HG03457 (cell line): ENCODE measurements around the gene PTPRD.
"Not testable (repeated sequence)": the region's sequence is repeated elsewhere in the genome, so short reads cannot be mapped to it uniquely, and the experiment has no call there.

Source experiments
- ATAC-seq: cut with Tn5 transposase; IDR thresholded peaks from one replicate; pipeline ENCODE4 v1.9.1; 2021; ENCODE audit warnings: moderate number of reproducible peaks; ENCODE audit not compliant: unreplicated experiment

PTPRD gene

DNA sequence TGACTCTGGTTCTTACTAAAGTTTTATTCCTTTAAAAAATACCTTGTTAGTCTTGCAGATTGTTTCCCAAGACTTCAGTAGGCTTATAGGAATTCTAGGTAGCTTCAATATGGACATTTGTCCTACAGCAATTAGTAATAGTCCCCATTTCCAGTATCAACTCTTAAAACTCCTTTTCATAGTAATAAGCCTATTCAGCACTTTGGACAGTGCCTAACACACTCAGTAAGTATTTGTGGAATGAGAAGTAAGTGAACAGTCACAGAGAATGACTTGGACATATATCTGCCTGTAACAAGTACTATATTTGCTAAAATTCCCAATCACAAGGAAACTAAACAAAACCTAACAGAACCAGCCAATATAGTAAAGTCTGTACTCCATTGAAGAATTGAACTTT, 1521.4 kb downstream of the PTPRD start:
- no peak for ATAC-seq

DNA sequence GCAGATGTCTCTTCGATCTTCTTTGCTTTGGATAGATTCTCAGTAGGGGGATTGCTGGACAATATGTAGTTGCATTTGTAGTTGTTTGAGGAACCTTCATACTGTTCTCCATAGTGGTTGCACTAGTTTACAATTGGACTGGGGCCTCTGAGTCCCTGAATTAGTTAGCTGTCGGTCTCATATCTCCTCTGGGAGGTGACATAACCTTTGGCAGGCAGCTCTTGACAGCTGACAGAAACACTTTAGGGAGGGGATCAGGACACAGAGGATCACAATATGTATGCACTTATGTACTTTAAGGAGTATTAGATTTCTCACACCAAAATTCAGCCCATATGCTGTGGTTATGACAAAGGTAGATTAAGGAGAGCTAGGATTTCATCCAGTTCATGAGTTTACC, 1533.3 kb downstream of the PTPRD start:
- no peak for ATAC-seq

DNA sequence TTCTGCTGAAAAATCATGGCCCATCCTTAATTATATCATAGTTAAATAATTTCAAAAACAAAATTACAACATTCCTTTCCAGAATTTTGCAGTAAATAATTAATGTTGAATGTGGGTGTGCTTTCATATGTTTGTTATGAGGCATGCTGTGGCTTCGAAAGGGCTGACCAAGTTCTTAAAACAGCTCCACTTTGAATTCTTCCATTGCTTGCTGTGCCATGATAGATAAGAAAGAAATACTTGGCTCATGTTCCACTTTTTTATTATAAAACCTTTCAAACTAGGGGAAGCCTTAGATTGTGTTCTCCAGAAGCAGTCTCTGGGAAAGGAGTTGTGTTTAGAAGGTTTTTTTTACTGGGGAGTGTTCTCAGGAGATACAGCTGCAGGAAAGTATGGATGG, 1534.5 kb downstream of the PTPRD start:
- ATAC-seq = no peak

DNA sequence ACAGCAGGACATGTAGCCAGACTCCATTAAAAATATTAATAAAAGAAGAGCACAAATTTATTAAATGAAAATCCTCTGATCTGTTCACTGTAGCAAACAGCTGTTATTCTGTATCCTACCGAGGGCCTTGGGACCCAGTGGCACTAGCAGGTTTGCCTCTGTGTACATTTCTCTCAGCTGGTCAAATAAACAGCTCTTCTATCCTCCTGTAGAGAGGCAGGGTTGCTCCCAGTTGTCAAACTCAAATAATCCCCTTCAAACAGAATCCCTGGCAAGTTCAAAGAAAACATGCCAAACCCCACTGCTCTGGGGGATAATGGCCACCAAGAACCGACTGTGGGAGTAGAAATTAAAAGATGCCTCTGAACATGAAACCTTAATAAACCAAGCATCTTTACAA, 1551.2 kb downstream of the PTPRD start:
- ATAC-seq = no peak

DNA sequence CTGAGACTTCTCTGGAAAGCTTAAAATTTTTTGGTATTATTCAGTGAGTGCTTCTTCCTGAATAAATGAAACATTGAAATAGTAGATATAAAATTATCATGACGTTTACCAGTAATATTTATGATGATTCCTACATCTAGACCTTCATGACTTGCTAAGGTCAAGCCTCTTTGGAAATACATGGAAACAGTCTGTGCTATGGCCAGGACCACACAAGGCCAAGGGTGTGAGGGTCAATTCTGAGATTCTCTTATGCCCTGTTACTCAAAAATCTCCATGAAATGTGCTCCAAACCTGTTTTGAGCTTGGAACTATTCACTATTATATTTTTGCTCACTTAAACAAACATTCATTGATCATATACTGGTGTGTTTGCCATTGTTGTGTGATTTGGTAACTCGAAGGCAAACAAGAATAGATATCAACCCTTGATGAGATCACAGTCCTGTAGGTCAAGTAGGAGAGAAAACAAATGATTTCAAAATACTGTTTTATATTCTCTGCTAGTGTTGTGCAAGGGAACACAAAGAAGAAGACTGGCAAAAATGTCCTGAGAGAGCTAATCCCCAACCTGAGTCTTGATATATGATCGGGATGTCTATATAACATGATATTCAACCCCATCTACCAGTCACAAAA, 1558.3 kb downstream of the PTPRD start:
- ATAC-seq = no peak

DNA sequence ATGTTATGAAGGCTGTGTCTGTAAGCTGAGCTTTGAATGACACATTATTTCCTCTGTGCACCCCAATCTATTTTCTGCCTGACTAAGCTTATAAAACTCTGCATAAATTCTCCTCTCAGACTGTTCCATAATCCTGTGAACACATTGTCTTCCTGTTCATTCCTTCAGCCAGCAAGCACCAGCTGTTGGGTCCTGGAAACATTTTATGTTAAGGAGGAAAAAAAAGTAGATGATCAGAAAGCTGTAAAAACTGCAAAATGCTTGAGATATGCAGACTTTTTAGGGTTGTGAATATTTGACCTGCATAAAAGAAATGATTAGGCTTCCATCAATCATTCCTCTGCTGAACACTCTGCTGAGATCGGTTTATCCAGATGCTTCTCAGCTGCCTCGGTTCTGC, 1567.2 kb downstream of the PTPRD start:
- no peak for ATAC-seq

DNA sequence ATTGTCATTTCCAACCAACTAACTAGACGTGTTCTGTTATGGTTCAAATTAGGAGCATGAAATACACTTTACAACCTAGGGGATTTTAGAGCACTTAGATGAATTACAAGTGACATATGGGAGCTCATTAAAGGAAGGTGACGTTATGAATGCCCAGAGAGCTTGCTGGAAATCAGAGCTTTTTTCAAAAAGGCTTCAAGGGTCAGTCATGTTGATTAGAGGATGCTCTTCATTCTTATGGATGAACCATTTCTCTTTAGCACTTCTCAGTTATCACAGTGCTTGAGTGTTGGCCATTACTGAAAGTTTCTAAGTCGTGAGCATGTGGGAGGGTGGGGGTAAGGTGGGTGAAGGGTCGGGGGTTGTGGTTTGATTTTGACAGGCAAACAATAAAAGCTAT, 1567.7 kb downstream of the PTPRD start:
- ATAC-seq = no peak

DNA sequence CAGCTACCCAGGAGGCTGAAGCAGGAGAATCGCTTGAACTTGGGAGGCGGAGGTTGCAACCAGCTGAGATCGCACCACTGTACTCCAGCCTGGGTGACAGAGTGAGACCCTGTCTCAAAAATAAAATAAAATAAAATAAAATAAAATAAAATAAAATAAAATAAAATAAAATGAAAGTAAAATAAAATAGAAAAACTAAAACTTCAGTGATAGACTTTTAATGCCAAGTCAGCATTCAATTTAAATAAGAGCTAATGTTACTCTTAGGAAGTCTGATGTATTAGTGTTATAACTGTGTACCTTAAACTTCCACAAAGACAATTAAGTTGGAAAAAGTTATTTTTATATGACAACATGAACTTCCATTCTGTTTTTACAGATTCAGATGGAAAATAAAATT, 1569.0 kb downstream of the PTPRD start:
- not testable (repeated sequence) for ATAC-seq

DNA sequence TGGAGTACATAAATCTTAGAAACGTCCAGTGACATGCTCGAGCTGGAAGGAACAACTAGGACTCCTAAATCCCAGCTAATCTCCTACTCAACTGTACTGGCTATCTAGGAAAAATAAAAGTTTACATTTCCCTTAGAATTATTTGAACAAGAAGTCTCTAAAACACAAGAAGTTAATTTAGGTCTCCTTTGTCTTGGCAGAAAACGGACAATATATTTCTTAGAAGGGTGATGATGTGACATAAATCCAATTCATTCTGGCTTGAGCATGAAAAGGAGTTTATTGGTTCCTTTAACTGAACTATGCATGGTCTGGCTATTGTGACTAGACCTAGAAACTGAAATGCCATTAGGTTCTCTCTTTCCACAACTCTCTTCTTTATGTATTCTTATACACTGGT, 1571.0 kb downstream of the PTPRD start:
- ATAC-seq = no peak

DNA sequence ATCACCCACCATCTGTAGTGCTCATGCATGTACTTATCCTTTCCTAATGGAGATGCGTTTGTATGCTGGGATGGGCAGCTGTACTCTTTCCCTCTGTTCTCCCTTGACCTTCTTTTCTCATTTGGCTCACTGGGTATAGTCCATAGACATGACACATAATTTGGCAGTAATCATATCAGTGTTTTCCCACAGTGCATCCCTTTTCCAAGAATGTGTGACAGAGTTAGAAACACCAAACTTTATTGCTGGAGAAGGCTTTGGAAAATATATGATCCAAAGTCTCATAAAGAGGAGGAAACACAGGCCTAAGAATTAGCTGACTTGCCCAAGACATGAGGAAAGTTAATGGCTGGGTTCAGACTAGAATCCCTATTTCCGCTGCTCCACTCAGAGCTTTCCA, 1579.8 kb downstream of the PTPRD start:
- ATAC-seq = no peak

DNA sequence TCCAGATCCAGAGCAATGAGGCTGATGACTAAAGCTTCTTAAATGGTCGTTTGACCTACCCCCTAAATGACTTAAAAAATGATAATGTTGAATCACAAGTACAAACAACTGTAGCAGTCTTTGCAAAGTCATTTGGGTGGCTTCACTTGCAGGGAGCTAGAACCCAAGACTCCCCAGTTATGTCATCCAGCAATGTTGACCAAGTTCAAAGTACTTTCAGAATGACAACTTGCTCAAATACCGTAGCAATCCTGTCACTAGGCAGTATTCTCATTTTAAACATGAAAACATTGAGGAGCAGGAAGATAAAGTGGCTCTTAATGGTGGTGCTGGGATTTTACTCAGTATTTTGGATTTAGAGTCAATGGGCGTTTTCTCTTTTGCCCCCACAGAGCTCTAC, 1596.2 kb downstream of the PTPRD start:
- ATAC-seq = no peak

DNA sequence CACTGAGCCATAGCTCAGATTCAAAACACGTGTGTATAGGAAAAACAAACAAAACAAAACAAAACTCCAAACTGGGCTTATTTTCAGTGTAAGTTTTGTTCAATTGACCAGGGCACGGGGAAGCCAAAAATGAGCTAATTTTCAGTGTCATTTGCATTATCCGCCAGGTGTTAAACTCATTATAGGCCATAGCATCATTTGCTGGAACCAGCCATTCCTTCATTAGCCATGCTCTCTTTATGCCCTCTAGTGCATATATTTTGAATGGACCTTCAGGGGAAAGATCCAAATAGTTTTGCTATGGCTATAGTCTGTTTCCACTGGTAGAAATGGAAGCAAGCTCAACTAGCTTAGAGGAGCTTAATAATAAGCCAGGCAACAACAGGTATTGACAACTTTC, 1608.0 kb downstream of the PTPRD start:
- no peak for ATAC-seq

DNA sequence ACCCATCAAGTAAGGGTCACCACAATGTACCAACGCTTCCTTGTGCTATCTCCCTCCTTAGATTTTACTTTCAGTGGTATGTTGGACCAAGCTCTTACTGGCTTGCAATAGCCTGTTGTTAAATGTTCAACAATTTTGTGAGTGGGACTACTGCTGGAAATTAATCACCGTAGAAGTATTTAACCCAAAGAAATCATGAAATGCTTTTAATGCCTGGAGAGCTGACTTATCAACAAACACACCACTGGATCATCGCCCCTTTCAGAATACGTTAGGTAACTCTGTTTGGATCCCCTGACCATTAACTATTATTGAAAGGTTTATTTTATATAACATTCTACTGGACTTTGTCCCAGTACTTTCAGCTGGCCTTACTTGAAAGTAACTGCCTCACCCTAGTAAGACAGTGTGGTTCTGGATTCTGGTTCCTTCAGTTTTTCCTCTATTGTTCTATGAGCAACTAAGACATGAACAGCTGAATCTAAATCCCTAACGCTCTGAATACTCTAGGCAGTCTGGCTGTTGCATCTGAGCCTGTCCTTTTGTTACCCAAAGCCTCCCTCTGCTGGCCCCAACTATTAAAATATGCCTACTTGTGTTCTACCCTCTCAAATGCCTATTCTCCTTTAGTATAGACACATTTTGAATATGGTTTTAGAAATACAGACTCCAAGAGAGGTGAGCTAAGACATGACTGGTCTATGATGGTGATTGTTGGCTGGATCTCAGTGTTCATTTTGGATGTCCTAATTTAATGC, 1609.8 kb downstream of the PTPRD start:
- no peak for ATAC-seq

DNA sequence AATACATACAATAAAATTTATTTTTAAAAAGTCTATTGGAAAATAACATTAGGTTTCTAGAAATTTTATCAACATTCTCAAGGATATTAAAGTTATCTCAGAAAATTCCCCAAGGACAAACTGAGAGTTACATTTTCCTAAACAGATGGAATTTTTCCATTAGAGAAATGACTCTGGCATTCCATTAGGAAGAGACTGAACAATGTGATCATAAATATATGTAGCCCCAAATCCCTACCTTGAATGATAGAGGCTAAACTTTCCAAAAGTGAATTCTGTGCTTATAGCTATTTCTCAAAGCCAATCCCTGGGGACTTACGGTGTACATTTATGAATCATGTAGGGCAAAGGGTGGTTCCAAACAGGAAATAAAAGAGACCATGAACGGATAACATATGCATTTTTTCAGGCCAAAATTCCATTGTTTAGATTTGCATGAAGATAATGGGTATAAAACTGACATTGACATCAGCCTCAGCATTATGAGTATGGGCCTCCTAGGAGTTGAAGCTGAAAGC, 1632.2 kb downstream of the PTPRD start:
- no peak for ATAC-seq

DNA sequence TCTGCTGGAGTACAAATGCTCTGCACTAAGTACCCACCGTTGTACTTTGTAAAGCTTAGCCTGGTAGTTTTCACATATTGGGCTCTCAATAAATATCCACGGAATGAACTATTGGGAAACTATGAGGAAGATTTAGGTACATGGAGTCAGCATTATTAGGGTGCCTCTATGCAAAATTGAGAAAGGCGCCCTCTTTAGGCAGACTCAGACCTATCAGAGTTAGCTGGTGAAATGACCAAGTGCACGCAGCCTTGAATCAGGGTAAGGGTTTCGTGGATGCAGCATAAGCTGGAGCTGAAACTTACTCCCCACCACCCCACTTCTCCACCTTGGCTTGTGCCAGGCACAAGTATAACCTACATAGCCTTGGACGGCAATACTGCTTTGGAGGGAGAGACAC, 1634.5 kb downstream of the PTPRD start:
- no peak for ATAC-seq

DNA sequence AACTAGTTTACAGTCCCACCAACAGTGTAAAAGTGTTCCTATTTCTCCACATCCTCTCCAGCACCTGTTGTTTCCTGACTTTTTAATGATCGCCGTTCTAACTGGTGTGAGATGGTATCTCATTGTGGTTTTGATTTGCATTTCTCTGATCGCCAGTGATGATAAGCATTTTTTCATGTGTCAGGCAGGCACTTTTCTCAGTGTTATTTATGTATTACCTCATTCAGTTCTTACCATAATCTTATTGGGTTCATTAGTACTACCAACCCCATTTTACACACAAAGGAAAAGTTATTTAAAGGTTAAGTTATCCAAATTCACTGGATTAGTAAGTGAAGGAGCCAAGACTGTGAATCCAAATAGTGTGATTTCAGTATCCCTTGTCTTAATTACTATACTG, 1644.5 kb downstream of the PTPRD start:
- not testable (repeated sequence) for ATAC-seq

DNA sequence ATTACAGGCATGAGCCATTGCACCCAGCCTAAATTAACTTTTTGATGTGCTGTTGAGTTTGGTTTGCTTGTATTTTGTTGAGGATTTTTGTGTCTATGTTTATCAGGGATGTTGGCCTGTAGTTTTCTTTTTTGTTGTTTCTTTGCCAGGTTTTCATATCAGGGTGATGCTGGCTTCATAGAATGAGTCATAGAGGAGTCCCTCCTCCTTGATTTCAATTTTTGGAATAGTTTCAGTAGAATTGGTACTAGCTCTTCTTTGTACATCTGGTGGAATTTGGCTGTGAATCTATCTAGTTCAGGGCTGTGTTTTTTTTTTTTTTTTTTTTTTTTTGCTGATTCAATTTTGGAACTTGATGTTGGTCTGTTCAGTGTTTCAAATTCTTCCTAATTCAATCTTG, 1648.9 kb downstream of the PTPRD start:
- no peak for ATAC-seq

DNA sequence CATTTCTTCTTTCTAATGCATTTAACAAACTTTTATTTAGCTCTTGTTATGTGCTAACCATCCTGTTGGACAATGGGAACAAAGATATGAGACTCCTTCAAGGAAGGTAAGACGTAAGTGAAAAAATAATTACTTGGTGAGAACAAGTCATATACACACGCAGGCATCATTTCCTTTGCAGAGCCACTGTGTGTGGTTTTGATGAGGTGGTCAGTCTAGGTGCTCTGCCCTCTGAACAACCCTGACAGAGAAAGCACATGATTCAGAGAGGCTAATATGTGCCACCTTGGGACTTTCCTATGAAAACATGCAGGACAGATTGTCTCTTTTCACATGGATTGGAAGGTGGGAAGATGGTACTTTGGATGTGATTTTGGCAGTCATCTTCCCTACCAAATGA, 1650.7 kb downstream of the PTPRD start:
- ATAC-seq = no peak

DNA sequence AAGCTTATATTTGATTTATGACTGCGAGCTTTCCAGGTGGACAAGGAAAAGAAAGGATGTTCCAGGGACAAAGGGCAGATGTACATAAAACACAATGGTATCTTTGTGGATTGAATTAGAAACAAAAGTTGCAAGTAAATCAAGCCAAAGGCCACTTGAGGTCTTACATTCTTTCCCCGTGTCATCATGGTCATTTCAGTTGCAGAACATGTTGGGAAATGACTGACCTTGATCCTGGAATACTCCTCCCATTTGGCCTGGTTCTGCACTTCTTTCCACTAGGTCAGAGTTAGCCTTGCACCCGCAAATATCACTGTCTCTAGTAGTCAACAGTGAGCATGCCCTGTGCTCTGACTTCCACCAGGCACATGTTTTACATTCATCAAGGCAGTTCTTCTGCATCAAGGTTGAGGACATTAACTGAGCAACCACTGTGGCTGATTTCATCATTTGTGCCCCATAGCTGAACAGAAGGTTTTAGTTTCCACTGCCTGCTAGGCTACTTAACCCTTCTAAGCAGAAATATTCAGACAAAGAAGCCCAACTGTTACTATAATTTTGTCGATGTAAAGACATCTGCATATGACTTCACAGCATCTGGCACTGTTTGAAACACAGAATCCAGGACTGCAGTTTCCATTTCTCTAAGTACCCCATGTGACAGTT, 1651.5 kb downstream of the PTPRD start:
- no peak for ATAC-seq

DNA sequence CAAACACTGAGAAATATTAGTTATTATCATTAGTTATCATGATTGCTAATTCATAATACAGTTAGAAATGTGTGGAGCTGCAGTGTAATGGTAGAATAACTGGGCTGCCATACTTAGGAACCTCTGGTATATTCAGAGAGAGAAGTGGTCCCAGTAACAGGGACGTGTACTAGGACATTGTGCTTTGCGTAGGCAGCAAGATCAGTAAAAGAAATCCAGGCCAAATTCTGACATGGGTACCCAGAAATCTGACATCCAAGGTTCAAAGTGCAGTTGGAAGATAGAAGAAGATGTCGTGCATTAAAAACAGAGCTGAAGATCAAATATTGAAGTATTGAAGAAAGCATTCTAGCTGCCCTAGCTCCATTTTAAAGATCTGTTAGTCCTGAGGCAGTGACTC, 1652.5 kb downstream of the PTPRD start:
- ATAC-seq = no peak

DNA sequence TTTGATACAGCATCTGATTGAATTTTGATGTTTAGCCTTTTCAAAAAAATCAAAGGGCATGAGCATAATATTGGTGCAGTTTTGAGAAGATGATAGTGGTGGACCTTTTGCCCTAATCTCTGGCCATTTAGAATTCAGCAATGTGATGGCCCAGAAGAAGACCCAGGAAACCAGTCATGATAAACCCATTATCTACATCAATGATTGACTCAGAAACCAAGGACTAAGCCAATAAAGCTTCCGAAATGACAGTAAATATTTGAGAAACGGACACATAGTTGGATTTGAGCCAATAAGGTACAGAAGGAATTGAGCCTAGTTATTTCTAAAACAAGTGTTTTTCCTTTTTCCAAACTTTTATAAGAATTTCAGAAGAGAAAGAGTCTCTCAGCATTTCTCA, 1654.4 kb downstream of the PTPRD start:
- no peak for ATAC-seq

DNA sequence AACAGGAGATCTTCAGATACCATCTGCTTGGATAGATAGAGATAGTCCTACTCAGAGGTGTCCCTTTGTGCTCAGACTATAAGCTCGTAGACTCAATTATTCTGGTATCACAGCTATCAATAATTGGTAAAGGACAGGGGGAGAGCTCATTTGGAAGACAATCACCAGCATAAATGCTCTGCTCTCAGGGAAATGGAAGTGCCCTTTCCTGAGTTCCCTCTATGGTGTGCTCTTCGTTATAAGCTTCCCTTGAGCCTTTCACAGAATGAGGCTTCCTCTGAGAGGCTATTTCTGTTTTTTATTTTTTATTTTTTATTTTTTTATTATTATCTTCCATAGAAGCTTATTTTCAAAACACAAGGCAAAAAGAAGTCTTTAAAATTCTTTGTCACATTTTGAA, 1657.5 kb downstream of the PTPRD start:
- no peak for ATAC-seq
